ENCODE results near the gene IL1RAPL1.

- TF ChIP-seq CTCF (IDR thresholded peaks at IDR 0.05; ENCODE audit: insufficient read depth, low read length, poor library complexity, severe bottlenecking) (no peak), EZH2phosphoT487 (conservative IDR thresholded peaks at IDR 0.05; ENCODE audit: low read length) (no peak)
These were observed 1188.6 kb downstream of the IL1RAPL1 start for GRCh38 chrX:29775890-29776289.
